DND-41 (cell line): ENCODE data around the gene ACAA1.

Experiments used
- ATAC-seq: fragments of 200-7000 bp; cut with Tn5 transposase; 3 replicates; pipeline ENCODE4 v1.9.1; 2021; ENCODE audit warnings: low read depth; ENCODE audit not compliant: insufficient read depth
- DNase-seq: peaks from one replicate; pipeline ENCODE4 v3.0.0-alpha.2; 2020
- H2AFZ ChIP-seq: 2 replicates; pipeline ENCODE4 v1.6.0; 2012; ENCODE audit warnings: low read depth, low read length
- H3K27ac ChIP-seq: 2 replicates; pipeline ENCODE4 v1.5.1; 2012; ENCODE audit warnings: low read length, inconsistent platforms
- H3K27me3 ChIP-seq: fragments of 200-600 bp; sonication (generic); 2 replicates; pipeline ENCODE4 v1.6.0; 2012; ENCODE audit warnings: low read length, mild to moderate bottlenecking, inconsistent platforms; ENCODE audit not compliant: insufficient read depth, poor library complexity
- H3K36me3 ChIP-seq: 2 replicates; pipeline ENCODE4 v1.5.1; 2012; ENCODE audit warnings: low read length, inconsistent platforms; ENCODE audit not compliant: insufficient read depth
- H3K4me1 ChIP-seq: 2 replicates; pipeline ENCODE4 v1.5.1; 2012; ENCODE audit warnings: mild to moderate bottlenecking, low read length; ENCODE audit not compliant: insufficient read depth
- H3K4me2 ChIP-seq: 2 replicates; pipeline ENCODE4 v1.6.0; 2012; ENCODE audit warnings: mild to moderate bottlenecking, moderate library complexity, low read length, inconsistent platforms; ENCODE audit not compliant: insufficient read depth
- H3K4me3 ChIP-seq, 2 experiments: fragments of 200-600 bp in 1 of 2; shearing (Covaris generic) in 1 of 2; 2 replicates each; pipeline ENCODE4 v1.5.1; 2012 to 2016; ENCODE audit warnings: inconsistent platforms in 2 of 2, low read length in 2 of 2, mild to moderate bottlenecking in 2 of 2, low read depth in 1 of 2, moderate library complexity in 1 of 2
- H3K79me2 ChIP-seq: 2 replicates; pipeline ENCODE4 v1.6.0; 2012; ENCODE audit warnings: low read length, inconsistent platforms; ENCODE audit not compliant: insufficient read depth
- H3K9ac ChIP-seq: 2 replicates; pipeline ENCODE4 v1.6.0; 2012; ENCODE audit warnings: low read depth, mild to moderate bottlenecking, inconsistent platforms, low read length, moderate library complexity
- H3K9me3 ChIP-seq: 2 replicates; pipeline ENCODE4 v1.5.1; 2012; ENCODE audit warnings: low read length, moderate library complexity, mild to moderate bottlenecking, inconsistent platforms; ENCODE audit not compliant: insufficient read depth, severe bottlenecking
- H4K20me1 ChIP-seq: 2 replicates; pipeline ENCODE4 v1.6.0; 2012; ENCODE audit warnings: low read length; ENCODE audit not compliant: insufficient read depth
- EZH2 ChIP-seq: IDR thresholded peaks from 3 replicates; pipeline ENCODE4 v1.6.1; 2012; ENCODE audit warnings: borderline replicate concordance, low read depth, mild to moderate bottlenecking, moderate library complexity, low read length, inconsistent platforms; ENCODE audit not compliant: severe bottlenecking
- TF ChIP-seq, protein P1 (sequence below): IDR thresholded peaks from 2 replicates; pipeline ENCODE4 v1.5.1; 2012; ENCODE audit warnings: borderline replicate concordance, low read length, moderate library complexity, mild to moderate bottlenecking; ENCODE audit not compliant: poor library complexity, severe bottlenecking; ENCODE audit errors: extremely low read depth

Gene ACAA1

DNA sequence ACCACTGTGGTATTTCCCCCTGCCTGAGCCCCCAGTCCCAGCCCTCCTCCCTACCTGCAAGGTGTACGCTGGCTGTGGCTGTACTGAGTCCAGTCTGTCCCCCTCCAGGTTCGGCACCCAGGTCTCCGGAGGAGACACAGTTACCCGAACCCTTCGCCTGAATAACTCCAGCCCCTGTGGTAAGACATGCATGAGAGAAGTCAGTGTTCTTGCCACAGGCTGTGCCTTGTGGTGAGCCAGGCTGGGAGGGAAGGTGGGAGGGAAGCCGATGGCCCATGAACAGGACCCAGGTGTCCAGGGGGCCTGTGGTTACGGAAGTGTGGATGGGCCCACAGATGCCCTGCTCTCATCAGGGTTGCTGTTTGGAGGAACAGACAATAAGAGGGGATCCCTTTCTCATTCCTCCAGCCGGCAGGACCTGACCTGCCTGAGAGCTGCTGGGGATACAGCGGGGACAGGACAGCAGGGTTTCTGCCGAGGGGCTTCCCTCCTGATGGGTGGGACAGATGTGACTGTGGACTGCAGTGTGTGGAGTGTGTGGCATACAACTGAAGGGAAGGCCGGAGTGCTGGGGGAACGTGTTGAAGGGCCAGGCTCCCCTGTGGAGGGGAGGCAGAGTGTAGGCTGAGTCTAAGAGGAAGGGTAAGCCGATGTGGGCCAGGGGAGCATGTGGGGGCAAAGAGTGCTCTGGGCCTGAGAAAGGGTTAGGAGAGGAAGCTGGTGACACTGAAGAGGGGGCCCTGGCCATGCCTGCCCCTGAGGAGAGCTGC lies 21.9 kb downstream of the ACAA1 start:
- H3K27me3 ChIP-seq, result no peaks in the 10 kb centered on the region
- no peaks in the 10 kb centered on the region for H3K4me1 ChIP-seq
- peaks cover 3% of the 10 kb centered on the region; the same call in 1 of the 2 replicates for H3K36me3 ChIP-seq
- no peak overlapping the region for H3K27ac ChIP-seq
- H4K20me1 ChIP-seq, result peaks cover 7% of the 10 kb centered on the region; the same call in 1 of the 2 replicates
- ATAC-seq (no peak), DNase-seq (no peak)
- H3K4me2 ChIP-seq, result no peak overlapping the region
- H3K4me3 ChIP-seq, result no peak overlapping the region
- H3K9ac ChIP-seq, result no peak overlapping the region
- H3K79me2 ChIP-seq, result no peaks in the 10 kb centered on the region
- TF ChIP-seq, protein P1, sequence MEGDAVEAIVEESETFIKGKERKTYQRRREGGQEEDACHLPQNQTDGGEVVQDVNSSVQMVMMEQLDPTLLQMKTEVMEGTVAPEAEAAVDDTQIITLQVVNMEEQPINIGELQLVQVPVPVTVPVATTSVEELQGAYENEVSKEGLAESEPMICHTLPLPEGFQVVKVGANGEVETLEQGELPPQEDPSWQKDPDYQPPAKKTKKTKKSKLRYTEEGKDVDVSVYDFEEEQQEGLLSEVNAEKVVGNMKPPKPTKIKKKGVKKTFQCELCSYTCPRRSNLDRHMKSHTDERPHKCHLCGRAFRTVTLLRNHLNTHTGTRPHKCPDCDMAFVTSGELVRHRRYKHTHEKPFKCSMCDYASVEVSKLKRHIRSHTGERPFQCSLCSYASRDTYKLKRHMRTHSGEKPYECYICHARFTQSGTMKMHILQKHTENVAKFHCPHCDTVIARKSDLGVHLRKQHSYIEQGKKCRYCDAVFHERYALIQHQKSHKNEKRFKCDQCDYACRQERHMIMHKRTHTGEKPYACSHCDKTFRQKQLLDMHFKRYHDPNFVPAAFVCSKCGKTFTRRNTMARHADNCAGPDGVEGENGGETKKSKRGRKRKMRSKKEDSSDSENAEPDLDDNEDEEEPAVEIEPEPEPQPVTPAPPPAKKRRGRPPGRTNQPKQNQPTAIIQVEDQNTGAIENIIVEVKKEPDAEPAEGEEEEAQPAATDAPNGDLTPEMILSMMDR, result no peak
- no peak overlapping the region for H2AFZ ChIP-seq
- no peaks in the 10 kb centered on the region for H3K9me3 ChIP-seq

DNA sequence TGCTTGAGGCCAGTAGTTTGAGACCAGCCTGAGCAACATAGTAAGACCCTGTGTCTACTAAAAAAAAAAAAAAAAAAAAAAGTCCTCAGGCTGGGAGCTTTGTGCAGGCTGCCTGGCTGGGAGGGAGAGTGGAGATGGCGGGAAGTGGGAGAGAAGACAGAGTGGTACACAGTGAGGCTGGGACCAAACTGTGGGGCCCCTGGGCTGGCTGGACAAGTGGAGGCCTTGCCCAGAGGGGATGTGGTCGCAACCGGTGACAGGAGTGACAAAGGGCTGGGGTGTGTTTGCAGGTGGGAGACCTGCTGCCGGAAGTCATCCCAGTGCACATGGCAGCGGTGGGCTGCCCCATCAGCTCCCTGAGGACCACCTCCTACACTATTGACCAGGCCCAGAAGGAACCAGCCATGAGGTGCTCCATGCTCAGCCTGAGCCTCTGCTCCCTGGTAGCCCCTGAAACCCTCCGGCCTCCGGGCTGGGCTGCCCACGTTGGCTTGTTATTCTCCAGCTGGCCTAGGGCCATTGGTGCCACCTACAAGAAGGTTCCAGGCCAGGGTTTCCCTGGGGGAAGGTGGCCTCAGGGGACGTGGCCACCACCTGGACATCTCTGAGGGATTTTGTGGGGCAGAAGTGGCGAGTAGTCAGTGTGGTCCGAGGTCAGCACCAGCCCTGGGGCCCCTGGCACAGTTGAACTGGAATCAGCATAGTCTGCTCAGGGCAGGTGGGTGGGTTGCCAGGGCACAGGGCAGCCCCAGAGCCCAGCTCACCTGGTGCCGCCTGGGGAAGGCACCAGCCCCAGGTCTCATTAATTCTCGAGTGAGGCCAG lies 22.7 kb downstream of the ACAA1 start:
- Histone ChIP-seq H2AFZ (no peak overlapping the region), H3K9me3 (no peaks in the 10 kb centered on the region), H3K27ac (no peak overlapping the region), H4K20me1 (peaks cover 7% of the 10 kb centered on the region; the same call in 1 of the 2 replicates), H3K79me2 (no peaks in the 10 kb centered on the region), H3K4me1 (no peaks in the 10 kb centered on the region), H3K27me3 (no peaks in the 10 kb centered on the region), H3K4me3 (no peak overlapping the region), H3K36me3 (no peaks in the 10 kb centered on the region), H3K9ac (no peak overlapping the region), H3K4me2 (no peak overlapping the region)
- DNase-seq, result no peak
- TF ChIP-seq, protein P1, result no peak
- no peak for TF ChIP-seq EZH2
- ATAC-seq, result no peak

DNA sequence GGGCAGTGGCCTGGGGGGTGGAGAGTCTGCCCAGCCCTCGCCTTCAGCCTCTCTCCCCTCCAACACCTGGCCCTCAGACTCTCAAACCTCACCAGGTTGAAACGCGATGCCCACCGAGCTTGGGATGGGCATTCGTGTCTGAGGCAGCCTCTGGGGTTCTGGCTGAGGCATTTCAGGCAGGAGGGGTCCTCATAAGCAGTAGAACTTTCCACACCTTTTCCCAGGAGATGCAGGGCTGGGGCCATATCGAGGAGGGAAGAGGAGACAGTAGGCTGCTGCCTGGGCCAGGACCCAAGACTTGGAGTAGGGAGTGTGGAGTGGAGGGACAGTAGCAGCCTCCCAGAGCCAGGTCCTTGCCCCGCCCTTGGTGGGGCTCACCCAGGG lies 24.6 kb downstream of the ACAA1 start:
- TF ChIP-seq EZH2, result no peak
- TF ChIP-seq, protein P1, result no peak
- H3K4me3 ChIP-seq, result no peak overlapping the region
- H2AFZ ChIP-seq, result no peak overlapping the region
- no peaks in the 10 kb centered on the region for H3K79me2 ChIP-seq
- H3K4me1 ChIP-seq, result no peaks in the 10 kb centered on the region
- H3K4me2 ChIP-seq, result no peak overlapping the region
- no peaks in the 10 kb centered on the region for H3K9me3 ChIP-seq
- no peaks in the 10 kb centered on the region for H3K36me3 ChIP-seq
- DNase-seq (no peak), ATAC-seq (no peak)
- H3K9ac ChIP-seq, result no peak overlapping the region
- H3K27ac ChIP-seq, result no peak overlapping the region
- H4K20me1 ChIP-seq, result peaks cover 2% of the 10 kb centered on the region; the same call in 1 of the 2 replicates
- H3K27me3 ChIP-seq, result no peaks in the 10 kb centered on the region
